Measurements from ENCODE around the gene INVS.

DNA sequence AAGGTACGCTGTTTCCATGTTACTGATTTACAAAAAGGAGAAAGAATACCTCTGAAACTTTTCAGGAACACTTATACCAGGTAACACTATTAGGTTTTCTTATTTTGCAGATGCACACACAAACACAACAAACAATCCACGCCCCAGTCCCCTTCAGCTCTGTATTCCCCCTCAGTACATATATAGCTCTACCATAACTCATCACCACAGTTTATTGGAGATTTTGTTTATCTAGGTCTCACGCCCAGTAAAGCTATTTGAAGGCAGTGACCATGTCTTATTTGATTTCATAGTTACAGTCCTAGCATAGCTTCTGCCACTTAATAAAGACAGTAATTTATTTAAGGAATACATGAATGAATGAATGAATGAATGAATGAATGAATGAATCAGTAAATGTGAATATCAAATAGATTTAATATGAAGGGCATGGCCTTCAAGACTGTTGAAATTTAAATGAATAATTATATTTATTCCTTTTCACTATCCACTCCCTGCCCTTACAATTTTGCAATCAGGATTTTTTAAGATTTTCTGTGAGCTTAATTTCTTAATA lies 32.9 kb downstream of the INVS start:
- no peak for TF ChIP-seq POLR2A (IDR thresholded peaks at IDR 0.05)
- TF ChIP-seq, protein P1, sequence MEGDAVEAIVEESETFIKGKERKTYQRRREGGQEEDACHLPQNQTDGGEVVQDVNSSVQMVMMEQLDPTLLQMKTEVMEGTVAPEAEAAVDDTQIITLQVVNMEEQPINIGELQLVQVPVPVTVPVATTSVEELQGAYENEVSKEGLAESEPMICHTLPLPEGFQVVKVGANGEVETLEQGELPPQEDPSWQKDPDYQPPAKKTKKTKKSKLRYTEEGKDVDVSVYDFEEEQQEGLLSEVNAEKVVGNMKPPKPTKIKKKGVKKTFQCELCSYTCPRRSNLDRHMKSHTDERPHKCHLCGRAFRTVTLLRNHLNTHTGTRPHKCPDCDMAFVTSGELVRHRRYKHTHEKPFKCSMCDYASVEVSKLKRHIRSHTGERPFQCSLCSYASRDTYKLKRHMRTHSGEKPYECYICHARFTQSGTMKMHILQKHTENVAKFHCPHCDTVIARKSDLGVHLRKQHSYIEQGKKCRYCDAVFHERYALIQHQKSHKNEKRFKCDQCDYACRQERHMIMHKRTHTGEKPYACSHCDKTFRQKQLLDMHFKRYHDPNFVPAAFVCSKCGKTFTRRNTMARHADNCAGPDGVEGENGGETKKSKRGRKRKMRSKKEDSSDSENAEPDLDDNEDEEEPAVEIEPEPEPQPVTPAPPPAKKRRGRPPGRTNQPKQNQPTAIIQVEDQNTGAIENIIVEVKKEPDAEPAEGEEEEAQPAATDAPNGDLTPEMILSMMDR (IDR thresholded peaks at IDR 0.05): no peak
